Suprapubic skin (tissue), 4 donors: ENCODE data around the gene EMB. TPM values are rescaled to one million over a fixed set of nuclear protein-coding genes. Genes with fewer than 3 reads are reported as not detected.
"Not testable (repeated sequence)": the region's sequence is repeated elsewhere in the genome, so short reads cannot be mapped to it uniquely, and the experiment has no call there.

Experiments used
- DNase-seq, 2 donors: peaks; one replicate each; pipeline ENCODE4 v3.0.0-alpha.2; 2019; ENCODE audit warnings: low spot score in 2 of 2
- H3K27ac ChIP-seq: fragments of 200-600 bp; sonication (generic); one replicate; pipeline ENCODE4 v1.5.1; 2019
- H3K27me3 ChIP-seq: fragments of 200-600 bp; sonication (generic); one replicate; pipeline ENCODE4 v1.5.1; 2019
- H3K36me3 ChIP-seq: fragments of 200-600 bp; sonication (generic); one replicate; pipeline ENCODE4 v1.5.1; 2019
- H3K4me1 ChIP-seq: fragments of 200-600 bp; sonication (generic); one replicate; pipeline ENCODE4 v1.5.1; 2019
- H3K4me3 ChIP-seq: fragments of 200-600 bp; sonication (generic); one replicate; pipeline ENCODE4 v1.5.1; 2019; ENCODE audit warnings: mild to moderate bottlenecking
- H3K9me3 ChIP-seq: fragments of 200-600 bp; sonication (generic); one replicate; pipeline ENCODE4 v1.5.1; 2019
- EP300 ChIP-seq: sonication (generic); formaldehyde crosslinking; IDR thresholded peaks from one replicate; pipeline ENCODE4 v1.6.1; 2017; ENCODE audit warnings: antibody characterized with exemption
- POLR2A ChIP-seq, 2 donors: fragments of 450-650 bp; IDR thresholded peaks; one replicate each; pipeline ENCODE4 v1.6.1; 2017; ENCODE audit warnings: antibody characterized with exemption in 2 of 2, mild to moderate bottlenecking in 2 of 2, moderate library complexity in 2 of 2
- POLR2AphosphoS5 ChIP-seq, 3 donors: sonication (generic); formaldehyde crosslinking; IDR thresholded peaks; one replicate each; pipeline ENCODE4 v1.6.1; 2017; ENCODE audit warnings: antibody characterized with exemption in 3 of 3
- WGBS: methylation state at CpG from one replicate; pipeline ENCODE4 v1.1.5; 2018; 5-methylcytosine and 5-hydroxymethylcytosine counted together
- total RNA-seq, 4 donors: library from RNA; depleted of rRNA; stranded (reverse); fragments of >200 nt; gene quantifications; one replicate each; pipeline ENCODE4 v1.1.0, GENCODE V29; 2016
- TF ChIP-seq, protein P1 (sequence below), 2 donors: fragments of 200-600 bp in 1 of 2; fragments of 450-650 bp in 1 of 2; sonication (generic) in 1 of 2; IDR thresholded peaks; one replicate each; pipeline ENCODE4 v1.5.1; 2016 to 2019; ENCODE audit warnings: antibody characterized with exemption in 2 of 2, mild to moderate bottlenecking in 1 of 2, moderate library complexity in 1 of 2

The EMB gene
- total RNA-seq, 4 donors from 2014 or later = 11.0 to 35.9 (median 21.5) TPM

GRCh38 chr5:50415912-50416311 lies 25.2 kb downstream of the EMB start:
- Histone ChIP-seq H3K27ac (no peak overlapping the region), H3K27me3 (no peaks in the 10 kb centered on the region), H3K36me3 (no peaks in the 10 kb centered on the region), H3K9me3 (no peaks in the 10 kb centered on the region), H3K4me1 (no peaks in the 10 kb centered on the region), H3K4me3 (no peak overlapping the region)
- WGBS = 66% methylated on average over 4 of the region's 4 CpGs
- TF ChIP-seq EP300 = no peak
- TF ChIP-seq POLR2A (IDR thresholded peaks at IDR 0.05) = no peak
- TF ChIP-seq, protein P1, sequence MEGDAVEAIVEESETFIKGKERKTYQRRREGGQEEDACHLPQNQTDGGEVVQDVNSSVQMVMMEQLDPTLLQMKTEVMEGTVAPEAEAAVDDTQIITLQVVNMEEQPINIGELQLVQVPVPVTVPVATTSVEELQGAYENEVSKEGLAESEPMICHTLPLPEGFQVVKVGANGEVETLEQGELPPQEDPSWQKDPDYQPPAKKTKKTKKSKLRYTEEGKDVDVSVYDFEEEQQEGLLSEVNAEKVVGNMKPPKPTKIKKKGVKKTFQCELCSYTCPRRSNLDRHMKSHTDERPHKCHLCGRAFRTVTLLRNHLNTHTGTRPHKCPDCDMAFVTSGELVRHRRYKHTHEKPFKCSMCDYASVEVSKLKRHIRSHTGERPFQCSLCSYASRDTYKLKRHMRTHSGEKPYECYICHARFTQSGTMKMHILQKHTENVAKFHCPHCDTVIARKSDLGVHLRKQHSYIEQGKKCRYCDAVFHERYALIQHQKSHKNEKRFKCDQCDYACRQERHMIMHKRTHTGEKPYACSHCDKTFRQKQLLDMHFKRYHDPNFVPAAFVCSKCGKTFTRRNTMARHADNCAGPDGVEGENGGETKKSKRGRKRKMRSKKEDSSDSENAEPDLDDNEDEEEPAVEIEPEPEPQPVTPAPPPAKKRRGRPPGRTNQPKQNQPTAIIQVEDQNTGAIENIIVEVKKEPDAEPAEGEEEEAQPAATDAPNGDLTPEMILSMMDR (IDR thresholded peaks at IDR 0.05) = no peak
- no peak for TF ChIP-seq POLR2AphosphoS5 (IDR thresholded peaks at IDR 0.05)
- DNase-seq = no peak

DNA sequence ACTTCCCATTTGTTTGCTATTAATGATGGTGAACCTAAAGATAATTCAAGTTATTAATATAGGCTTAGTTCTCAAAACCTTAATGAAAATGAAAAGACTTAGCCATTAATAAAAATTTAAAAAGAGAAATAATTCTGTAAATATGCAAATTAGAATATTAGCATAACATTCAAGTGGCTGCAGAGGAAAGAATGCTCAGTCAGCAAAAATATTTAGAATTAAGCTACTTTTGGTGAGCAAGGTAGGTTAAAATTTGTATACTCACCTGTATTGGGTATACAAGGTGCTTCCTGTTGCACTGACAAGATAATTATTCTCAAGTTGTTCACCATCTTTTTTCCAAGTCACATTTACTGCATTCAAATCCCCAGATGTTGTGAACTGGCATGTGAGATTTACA lies 30.2 kb downstream of the EMB start:
- not testable (repeated sequence) for H3K4me1 ChIP-seq, H3K4me3 ChIP-seq, H3K36me3 ChIP-seq, DNase-seq, H3K27me3 ChIP-seq, H3K9me3 ChIP-seq, H3K27ac ChIP-seq

GRCh38 chr5:50406877-50407276 lies 34.2 kb downstream of the EMB start:
- Histone ChIP-seq H3K9me3 (no peaks in the 10 kb centered on the region), H3K4me1 (no peaks in the 10 kb centered on the region), H3K36me3 (no peaks in the 10 kb centered on the region), H3K27me3 (no peaks in the 10 kb centered on the region), H3K4me3 (no peak overlapping the region), H3K27ac (no peak overlapping the region)
- 61% methylated on average over 1 of the region's 1 CpG for whole genome bisulfite sequencing
- DNase-seq = no peak
- no peak for TF ChIP-seq POLR2A (IDR thresholded peaks at IDR 0.05)

DNA sequence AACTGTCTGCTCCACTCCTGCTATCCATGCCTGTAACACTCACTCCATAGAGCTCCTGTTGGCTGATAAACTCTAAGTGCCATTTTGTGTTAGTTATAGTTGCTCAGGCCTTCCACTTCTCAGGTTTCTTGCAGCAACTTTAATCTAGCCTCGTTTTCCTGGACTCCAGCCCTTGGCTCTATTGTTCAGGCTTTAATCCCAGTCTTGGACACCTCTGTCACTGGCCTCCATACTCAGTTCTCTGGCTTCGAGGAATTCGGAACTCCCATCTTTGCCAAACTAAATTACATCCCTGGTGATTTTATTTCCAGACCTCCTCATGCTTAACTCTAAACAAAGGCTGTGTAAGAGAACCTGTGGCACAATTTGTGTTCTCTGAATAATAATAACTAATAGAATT lies 39.8 kb downstream of the EMB start:
- WGBS = 43% methylated on average over 3 of the region's 3 CpGs
- H3K27ac ChIP-seq = no peak overlapping the region
- H3K36me3 ChIP-seq = no peaks in the 10 kb centered on the region
- H3K4me3 ChIP-seq = no peak overlapping the region
- TF ChIP-seq EP300 = no peak
- TF ChIP-seq POLR2AphosphoS5 (IDR thresholded peaks at IDR 0.05) = no peak
- TF ChIP-seq, protein P1 (IDR thresholded peaks at IDR 0.05) = no peak
- TF ChIP-seq POLR2A (IDR thresholded peaks at IDR 0.05) = no peak
- H3K4me1 ChIP-seq = no peaks in the 10 kb centered on the region
- no peaks in the 10 kb centered on the region for H3K9me3 ChIP-seq
- no peaks in the 10 kb centered on the region for H3K27me3 ChIP-seq
- DNase-seq = no peak

DNA sequence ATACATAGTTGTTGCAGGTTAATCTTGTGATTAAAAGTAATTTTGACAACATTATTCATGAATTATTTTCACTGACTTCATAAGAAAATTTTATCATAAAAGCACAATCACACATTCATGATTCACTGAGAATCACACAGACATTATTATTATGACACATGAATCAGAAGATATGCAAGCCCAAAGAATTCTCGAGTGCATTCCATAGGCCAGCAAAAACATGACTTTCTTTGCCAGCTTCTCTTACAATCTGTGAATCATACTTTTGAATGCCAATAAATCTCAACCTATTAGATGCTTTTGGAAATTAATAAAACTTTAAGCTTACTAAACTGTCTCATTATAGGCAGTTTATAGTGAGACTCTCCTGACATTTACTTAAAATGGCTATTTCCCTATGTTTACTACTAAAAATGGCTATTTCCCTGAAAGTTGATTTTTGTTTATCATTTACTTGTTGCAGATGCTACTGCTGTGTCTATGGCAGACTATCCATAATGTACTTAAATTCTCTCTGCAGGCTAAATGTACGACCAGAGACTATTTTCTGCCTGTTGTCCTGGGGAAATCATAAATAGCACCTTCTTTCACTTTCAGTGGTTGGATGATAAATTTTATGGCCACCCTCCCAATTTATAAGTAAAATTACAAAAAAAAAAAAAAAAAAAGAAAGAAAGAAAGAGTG lies 47.0 kb downstream of the EMB start:
- not testable (repeated sequence) for H3K4me1 ChIP-seq, H3K9me3 ChIP-seq, DNase-seq, H3K27ac ChIP-seq, H3K27me3 ChIP-seq, H3K4me3 ChIP-seq, H3K36me3 ChIP-seq
- 40% methylated on average over 2 of the region's 2 CpGs for WGBS

- WGBS = 89% methylated on average over 3 of the region's 3 CpGs
- H3K4me3 ChIP-seq, H3K9me3 ChIP-seq, H3K36me3 ChIP-seq, H3K4me1 ChIP-seq, DNase-seq, H3K27me3 ChIP-seq, H3K27ac ChIP-seq: not testable (repeated sequence)
Observed at GRCh38 chr5:50392289-50392688, 48.8 kb downstream of the EMB start.

- H3K4me1 ChIP-seq, H3K27ac ChIP-seq, H3K36me3 ChIP-seq, H3K4me3 ChIP-seq, DNase-seq, H3K9me3 ChIP-seq, H3K27me3 ChIP-seq: not testable (repeated sequence)
- WGBS = 68% methylated on average over 2 of the region's 2 CpGs
Observed at GRCh38 chr5:50384381-50384780, 56.7 kb downstream of the EMB start.

- H3K4me1 ChIP-seq, H3K27me3 ChIP-seq, DNase-seq, H3K9me3 ChIP-seq, H3K4me3 ChIP-seq, H3K36me3 ChIP-seq, H3K27ac ChIP-seq: not testable (repeated sequence)
- WGBS = 95% methylated on average over 10 of the region's 11 CpGs
Observed at GRCh38 chr5:50376696-50377095, 64.4 kb downstream of the EMB start.

GRCh38 chr5:50369287-50370033 lies 71.6 kb downstream of the EMB start:
- H3K4me3 ChIP-seq, H3K4me1 ChIP-seq, H3K9me3 ChIP-seq, DNase-seq, H3K27me3 ChIP-seq, H3K27ac ChIP-seq, H3K36me3 ChIP-seq: not testable (repeated sequence)
- 88% methylated on average over 7 of the region's 16 CpGs for whole genome bisulfite sequencing
